ENCODE measurements around the gene TTC29.
"Not testable (repeated sequence)": the region's sequence is repeated elsewhere in the genome, so short reads cannot be mapped to it uniquely, and the experiment has no call there.

The TTC29 gene

DNA sequence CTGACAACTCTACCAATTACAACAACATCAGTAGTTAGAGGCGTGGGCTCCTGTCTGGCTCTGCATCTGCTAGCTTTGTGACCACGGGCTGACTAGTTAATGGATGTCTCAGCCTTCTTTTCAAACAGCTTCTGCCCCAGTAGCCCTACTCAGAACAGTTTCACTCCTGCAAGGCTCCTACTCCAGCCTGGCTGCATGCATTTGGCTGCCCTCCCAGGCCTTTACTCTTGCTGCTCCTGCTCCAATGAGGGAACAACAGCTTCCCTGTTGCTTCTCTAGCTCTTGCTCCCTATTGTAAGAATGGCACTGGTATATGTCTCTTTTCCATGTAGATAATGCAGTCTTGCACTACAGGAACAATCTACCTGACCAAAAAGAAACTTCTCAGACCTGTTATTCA lies 93.3 kb downstream of the TTC29 start:
- DNase-seq: no peak

DNA sequence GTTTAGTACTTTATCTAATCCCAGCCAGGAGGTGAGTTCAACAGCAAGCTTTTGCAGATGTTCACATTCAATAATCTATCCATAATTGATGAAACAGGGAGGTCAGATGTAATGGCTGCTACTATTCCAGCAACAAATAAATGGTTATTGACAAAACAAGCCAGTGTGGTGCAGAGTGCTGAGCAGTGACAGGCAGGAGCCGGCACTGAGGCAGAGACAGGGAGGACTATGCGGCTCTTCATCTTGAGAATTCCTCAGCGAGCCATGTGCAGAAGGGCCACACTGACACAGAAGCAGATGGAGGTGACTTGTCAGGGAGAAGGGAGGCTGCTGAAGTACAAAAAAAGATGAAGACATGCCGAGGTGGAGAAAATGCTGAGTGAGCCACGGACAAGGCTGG lies 98.3 kb downstream of the TTC29 start:
- DNase-seq: no peak

DNA sequence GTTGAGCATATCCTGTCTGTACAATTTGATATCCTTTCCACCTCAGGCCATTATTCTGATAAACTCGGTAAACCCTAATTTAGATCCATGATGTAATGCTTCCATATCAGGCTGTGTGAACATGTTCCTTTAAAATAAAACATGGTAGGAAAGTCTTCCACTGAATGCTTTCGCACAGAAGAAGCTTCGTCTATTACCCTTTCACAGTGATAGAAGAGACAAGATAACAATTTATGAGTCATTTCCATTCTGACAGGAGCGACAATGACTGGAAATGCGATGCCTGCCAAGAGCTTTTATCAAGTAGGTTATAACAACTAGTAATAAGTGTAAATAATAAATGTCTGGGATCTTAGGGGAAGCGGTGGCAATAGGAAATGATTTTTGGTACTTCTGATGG lies 98.8 kb downstream of the TTC29 start:
- DNase-seq: no peak

DNA sequence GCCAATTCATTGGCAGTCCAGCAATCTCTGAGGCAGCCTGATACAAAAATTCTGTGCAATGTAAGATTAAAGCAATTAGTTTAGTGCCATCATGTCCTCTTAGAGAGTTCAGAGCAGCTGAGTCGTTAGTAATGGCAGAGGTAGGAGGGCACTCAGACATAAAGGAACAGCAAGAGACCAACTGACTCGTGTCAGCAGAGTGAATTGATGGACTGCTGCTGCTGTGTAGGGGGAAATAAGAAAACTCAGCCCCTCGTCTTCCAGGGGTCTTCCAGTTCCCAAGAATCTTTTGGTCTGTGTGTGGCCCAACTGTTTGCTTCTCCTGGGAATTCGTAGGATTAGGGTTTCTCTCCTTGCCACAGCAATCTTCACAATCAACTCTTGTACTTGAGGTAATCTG lies 100.9 kb downstream of the TTC29 start:
- no peak for DNase-seq

DNA sequence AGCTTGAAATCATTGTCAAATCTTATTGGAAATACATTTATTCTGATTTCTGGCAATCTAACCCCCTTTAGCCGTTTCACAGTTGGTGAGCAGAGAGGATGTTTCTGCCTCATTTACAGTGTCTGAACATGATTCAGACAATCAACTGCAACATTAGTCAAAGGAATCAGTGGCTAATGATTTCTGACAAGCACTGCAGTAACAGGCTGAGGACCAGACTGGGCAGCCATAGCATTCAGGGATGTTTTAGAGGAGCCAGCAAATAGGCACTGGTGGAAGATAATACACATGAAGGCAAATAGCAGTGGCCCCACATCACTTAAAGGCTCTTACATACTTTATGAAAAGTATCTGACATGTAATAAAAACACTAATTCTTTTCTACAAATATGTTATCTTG lies 102.8 kb downstream of the TTC29 start:
- no peak for DNase-seq

DNA sequence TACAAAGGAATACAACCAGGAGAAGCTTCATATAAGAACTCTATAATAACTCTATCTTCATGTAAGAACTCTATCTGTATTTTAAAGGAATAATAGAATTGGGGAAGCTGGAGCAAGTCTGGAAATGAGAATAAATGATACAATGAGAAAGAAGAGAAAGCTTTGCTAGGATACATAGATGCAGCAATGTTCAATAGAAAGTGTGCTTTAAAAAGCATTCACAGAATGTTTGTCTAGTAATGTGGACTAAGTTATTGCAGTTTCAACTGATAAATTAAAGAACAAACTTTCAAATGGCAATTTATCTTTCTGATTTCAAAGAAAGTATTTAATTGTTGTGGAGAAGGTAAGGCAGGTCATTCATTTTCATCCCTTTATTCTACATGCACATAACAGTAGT lies 104.9 kb downstream of the TTC29 start:
- no peak for DNase-seq

DNA sequence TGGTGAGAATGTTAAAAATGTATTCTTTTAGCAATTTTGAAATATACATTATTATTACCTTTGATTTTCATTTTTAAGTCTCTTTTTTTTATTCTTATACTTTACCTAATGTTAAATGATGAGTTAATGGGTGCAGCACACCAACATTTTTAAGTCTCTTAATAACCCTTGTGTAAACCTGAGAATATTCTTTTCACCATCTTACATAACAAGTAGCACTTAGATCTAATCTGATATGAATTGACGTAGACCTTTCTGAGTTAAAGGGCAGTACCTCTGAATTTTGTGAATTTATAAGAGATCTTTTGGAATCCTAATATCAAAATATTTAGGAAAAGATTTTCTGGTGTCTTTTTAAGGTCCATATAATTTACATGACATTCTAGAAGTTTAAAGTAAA lies 110.6 kb downstream of the TTC29 start:
- no peak for DNase-seq

DNA sequence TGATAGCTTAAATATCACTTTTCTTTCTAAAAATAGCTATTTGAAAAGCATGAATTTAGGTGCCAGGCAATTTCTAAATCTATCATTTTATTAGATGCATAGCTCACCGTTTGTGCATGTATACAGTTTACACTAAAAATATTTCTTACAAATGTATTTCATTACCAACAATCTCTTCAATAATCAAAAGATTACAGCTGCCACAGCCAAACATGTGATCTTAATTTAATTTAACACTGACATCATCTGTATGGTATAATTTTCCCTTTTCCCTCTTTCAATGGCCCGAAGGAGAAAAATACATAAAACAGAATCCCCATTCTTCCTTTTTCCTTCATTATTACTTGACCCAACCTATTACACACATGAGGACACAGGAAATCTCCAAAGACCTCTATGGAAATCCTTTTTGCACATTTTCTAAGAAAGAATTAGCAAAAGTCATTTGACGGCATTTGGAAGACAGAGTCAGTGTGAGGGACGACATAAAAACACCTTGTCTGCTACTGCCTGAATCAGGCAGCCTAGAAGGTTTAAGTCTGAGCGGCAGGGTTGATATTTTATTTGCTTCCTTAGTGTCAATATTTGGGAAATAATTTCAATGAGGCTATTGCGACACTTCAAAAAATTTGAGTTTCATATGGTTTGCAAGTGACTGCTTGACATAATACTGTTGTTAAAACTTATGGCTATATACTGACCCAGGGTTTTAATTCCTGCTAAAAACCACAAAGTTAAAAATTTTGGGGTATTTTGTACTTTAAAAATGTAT lies 111.2 kb downstream of the TTC29 start:
- DNase-seq: no peak

DNA sequence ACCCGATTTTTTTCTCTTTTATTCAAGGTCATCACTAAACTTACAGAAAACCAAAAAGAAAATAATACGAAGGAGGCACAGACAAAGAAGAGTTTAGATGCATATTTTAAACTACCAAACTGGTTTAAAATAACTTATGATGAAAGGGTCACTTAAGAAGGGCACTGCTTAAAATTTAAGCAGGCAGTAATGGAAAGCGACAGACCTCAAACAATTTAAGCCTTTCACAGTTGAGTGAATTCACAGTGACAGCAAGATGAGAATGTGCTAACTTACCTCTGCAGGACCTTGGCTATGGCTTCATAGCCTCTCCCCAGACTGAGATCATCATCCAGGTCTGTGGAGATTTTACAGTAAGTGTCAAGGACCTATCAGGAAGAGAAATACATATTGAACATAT lies 112.1 kb downstream of the TTC29 start:
- no peak for DNase-seq

DNA sequence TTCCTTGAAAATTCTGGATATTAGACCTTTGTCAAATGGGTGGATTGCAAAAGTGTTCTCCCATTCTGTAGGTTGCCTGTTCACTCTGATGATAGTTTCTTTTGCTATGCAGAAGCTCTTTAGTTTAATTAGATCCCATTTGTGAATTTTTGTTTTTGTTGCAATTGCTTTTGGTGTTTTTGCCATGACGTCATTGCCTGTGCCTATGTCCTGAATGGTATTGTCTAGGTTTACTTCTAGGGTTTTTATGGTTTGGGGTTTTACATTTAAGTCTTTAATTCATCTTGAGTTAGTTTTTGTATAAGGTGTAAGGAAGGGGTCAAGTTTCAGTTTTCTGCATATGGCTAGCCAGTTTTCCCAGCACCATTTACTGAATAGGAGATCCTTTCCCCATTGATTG lies 122.7 kb downstream of the TTC29 start:
- DNase-seq: not testable (repeated sequence)

DNA sequence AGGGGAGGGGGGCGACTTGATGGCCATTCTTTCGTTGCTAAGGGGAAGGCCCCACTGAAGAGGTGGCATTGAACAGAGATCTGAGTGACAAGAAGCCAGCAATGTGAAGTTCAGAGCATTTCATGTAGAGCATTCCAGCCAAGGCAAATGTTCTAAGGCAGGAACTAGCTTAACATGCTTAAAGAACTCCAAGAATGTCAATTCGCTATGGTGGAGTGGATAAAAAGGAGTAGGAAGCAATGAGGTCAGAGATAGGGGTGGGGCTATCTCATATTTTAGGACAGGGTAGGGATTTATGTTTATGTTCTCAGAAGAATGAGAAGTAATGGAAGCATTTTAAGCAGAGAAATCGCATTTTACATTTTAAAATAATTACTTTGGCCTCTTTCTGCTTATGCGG lies 130.9 kb downstream of the TTC29 start:
- no peak for DNase-seq

DNA sequence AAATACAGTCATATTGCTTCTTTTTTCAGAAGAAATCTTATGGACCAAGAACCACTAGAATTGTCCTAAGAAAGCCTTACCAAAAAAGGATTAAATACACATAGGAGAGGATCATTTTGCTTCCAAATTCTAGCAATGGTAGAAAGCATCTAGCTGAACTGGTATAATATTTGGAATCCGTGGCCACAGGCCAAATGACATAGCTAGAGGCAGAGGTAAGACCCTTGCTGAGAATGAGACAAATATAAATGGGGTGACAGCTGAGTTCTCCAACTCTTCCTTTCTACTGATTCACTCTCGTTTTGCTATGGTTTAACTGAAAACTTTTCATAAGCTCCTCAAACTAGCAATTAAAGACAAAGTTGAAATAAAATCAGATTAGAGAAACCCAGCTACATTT lies 150.0 kb downstream of the TTC29 start:
- DNase-seq: no peak

DNA sequence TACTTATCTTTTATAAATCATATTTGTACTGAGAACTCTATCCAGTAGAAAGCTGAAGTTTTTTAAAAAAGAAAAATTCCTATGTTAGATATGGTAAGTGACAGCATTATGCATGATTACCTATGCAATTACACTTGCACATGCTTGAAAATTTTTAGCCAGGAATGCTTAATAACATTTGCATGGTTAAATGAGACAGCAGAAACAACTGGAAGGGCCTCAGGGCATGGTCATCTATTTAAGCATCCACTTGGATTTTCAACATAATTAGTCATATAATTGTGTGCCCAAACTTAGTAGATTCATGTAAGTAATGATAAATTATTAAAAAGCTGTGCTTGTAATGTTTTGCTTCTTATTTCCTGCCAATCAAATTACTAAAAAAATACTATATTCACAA lies 151.9 kb downstream of the TTC29 start:
- no peak for DNase-seq

DNA sequence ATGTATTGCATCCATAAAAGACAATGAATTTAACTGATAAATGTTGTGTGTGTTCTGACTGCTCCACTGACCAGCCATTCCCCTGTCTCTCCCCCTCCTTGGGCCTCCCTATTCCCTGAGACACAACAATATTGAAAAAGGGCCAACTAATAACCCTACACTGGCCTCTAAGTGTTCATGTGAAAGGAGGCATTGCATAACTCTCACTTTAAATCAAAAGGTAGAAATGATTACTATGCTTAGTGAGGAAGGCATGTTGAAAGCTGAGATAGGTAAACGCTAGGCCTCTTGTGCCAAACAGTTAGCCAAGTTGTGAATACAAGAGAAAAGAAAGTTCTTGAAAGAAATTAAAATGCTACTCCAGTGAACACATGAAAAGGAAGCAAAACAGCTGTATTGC lies 154.2 kb downstream of the TTC29 start:
- DNase-seq: no peak

DNA sequence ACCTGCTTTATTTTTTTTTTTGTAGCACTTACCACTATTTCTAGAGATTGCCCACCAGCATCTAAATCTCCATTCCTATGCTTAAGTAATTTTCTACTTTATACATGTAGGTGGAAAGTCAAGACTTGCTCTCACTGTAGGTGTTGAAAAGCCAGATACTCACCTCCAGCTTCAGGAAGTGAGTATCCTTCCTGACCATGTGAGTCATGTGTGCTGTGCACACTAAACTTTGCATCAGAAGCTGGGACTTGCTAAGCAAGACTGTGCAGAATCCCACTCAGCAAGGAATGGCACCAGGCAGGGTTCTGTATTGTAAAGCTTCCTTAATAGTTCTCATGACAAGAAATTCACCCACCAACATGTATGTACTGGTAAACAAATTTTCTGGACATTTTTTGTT lies 155.1 kb downstream of the TTC29 start:
- DNase-seq: no peak

DNA sequence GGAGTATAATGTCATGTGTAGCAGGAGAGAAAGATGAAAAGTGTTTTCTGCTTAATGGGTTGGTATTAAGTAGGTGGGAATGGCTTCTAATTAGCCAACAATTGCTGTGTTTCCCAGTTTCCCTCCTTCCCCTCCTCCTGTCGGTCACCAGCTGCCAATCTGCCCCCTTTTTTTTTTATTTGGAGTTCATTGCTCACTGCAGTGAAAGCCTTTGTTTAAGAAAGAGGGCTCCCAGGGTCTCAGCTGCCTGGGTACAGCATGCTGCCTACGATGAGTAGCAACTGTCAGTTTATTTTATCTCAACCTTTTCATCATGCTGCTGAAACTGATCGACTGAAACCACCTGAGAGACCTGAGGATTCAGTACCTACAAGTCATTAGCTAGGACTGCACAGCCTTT lies 157.9 kb downstream of the TTC29 start:
- no peak for DNase-seq

DNA sequence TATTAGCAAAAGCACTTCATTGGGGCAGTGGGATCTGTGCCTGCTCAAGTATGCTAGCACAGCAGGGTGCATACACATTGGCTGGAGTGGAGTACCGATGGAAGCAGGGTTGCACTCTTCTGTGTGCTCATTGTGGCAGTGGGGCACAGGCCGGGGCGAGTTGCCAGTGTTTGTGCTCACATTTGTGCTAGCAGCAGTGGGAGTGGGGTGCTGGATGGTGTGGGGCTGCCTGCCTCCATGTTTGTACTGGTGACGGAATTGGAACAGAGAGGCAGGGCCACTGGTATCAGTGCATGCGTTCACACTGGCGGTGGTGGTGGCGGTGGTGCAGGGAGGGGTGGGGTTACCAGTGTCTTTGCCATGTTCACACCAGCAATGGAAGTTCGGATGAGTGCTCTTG lies 169.0 kb downstream of the TTC29 start:
- DNase-seq: no peak

DNA sequence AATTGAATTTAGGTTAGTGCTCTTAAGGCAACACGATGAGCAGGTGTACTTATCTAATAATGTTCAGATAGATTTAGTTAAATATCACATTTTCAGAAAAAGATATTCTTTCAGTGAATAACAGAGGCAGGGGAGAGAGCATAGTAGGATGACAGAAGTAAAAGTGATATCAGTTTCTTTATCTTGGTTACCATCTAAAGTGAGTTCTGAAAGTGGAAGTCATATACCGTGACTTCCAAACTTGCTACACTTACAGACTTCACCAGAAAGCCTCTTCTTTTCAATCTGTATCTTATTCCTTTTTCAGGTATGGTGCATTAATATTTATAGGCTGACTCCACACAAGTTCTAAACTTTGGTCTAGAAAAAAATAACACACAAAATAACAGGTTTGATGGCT lies 182.1 kb downstream of the TTC29 start:
- DNase-seq: no peak

DNA sequence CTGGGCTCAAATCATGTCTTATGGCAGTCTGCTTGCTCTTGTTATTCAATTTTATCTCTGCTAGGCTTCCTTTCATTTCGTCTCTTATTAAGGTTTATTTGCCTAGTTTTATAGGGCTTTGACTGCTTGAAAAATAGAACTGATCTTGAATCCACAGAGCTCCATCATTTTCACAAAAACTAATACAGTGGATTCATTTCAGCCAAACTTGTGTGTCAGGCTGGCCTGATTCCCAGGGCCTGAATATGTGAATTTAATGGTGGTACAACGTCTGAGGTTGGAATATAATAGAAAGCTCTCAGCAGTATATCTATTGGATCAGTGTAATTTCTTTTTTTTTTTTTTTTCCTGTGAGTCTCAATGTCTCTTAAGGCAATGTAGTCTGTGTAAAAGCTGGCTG lies 183.6 kb downstream of the TTC29 start:
- no peak for DNase-seq

DNA sequence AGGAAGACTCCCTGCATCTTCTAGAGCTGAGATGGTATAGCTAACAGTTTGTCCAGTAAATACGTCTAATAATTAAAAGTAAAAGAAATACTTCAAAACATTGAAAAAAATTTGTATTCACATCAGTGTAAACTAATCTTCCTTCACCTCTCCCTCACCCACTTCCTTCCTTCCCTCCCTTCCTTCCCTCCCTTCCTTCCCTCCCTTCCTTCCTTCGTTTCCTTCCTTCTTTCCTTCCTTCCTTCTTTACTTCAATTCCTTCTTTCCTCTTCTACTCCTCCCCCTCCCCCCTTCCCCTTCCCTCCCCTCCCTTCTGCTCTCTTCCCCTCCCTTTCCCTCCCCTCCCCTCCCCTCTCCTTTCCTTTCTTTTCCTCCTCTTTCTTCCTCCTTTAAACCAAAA lies 203.2 kb downstream of the TTC29 start:
- DNase-seq: no peak

DNA sequence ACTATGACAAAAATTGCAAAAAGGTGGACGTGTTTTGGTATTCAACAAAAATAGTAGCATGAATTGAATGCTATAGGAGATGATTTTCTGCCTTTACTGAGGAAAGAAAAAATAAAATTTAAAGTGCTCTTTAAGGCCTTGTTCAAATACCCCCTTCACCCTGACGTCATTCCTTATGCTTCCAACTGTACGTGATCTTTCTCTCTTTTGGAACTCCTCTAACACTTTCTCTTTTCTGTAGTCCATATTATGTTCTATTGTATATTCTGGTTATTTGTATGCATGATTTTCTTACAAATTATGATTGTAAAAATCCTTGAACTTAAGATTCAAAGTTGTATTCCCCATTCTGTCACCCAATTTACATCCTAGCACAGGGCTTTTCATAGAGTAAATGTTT lies 206.5 kb downstream of the TTC29 start:
- DNase-seq: no peak

DNA sequence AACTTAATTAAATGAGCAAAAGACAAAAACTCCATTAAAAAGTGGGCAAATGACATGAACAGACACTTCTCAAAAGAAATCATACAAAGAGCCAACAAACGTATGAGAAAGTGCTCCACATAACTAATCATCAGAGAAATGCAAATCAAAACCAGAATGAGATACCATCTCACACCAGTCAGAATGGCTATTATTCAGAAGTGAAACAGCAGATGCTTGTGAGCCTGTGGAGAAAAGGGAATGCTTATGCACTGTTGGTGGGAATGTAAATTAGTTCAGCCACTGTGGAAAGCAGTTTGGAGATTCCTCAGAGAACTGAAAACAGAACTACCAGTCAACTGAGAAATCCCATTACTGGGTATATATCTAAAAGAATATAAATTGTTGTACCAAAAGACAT lies 222.1 kb downstream of the TTC29 start:
- not testable (repeated sequence) for DNase-seq

DNA sequence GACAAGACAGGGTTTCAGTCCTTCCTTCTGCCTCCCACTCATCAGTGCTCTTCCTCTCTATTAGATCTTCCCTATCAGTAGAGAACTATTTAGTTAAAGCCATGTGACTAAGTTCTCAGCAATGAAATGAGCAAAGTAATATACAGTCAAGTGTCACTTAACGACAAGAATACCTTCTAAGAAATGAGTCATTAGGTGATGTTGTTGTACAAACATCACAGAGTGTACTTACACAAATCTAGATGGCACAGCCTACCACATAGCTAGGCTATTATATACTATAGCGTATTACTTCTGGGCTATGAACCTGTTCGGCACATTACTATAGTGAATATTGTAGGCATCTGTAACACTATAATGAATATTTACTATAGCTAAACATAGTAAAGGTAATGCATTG lies 235.7 kb downstream of the TTC29 start:
- no peak for DNase-seq

DNA sequence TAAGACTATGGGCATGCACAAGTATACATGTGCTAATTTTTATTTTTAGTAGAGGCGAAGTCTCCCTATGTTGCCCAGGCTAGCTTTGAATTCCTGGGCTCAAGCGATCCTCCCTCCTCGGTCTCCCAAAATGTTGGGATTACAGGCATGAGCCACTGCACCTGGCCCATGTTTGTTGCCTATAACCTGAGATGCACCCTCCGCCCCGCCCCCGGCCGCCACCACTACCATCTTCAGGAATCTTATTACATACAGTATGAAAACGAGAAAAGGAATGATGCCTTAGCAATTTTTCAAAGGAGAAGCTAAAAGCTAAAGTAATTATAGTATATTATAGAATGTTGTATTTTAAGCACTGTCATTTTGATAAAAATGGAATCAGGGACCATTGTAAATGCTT lies 245.8 kb downstream of the TTC29 start:
- no peak for DNase-seq

DNA sequence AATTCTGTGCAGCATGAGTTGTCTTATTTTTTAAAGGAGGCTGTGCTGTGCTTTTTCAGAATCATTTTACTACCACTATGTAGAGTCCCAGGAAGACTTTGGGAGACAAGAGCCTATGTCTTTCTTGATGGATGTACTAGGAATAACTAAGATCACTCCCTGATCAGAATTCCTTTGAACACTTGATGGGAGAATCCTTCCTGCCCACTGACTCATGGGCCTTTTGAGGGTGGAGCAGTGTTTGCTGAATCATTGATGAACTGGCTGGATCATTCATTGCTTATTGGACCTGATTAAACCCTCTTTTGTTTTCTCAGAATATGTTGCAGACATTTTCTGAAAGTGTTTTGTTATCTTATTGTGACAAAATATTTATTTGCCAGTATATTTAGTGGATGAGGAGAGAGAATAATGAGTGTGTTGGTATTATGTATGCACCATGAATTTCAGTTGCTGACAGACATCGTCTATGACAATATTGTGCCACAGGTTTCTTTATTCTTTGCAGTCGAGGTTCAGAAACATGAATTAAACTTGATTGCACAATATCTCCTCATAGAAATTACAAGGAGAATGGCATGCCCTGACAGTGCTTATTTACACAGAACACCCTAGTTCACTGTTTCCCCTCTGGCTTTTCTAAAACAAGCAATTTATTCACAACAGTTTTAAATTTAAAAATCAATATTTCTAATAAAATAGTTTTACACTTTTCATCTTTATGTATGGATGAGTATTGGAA lies 270.7 kb downstream of the TTC29 start:
- no peak for DNase-seq

Measured in stimulated activated CD4-positive, alpha-beta T cell treated with anti-CD3 and anti-CD28 coated beads, Interleukin-15, amount 100 ng/mL, for 24 hours (primary cell).